ENCODE measurements around the gene LRRC8D.
"Not testable (repeated sequence)": the region's sequence is repeated elsewhere in the genome, so short reads cannot be mapped to it uniquely, and the experiment has no call there.

LRRC8D gene

GRCh38 chr1:89794406-89794805, 26.4 kb upstream of the LRRC8D start:
- ATAC-seq, result peak; percentile 83

DNA sequence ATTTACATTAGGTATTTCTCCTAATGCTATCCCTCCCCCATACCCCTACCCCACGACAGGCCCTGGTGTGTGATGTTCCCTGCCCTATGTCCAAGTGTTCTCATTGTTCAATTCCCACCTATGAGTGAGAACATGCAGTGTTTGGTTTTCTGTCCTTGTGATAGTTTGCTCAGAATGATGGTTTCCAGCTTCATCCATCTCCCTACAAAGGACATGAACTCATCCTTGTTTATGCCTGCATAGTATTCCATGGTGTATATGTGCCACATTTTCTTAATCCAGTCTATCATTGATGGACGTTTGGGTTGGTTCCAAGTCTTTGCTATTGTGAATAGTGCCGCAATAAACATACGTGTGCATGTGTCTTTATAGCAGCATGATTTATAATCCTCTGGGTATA, 25.3 kb upstream of the LRRC8D start:
- not testable (repeated sequence) for ATAC-seq

More at GRCh38 chr1:89794406-89794805, 26.4 kb upstream of the LRRC8D start:
- TF ChIP-seq ZNF70 (CRISPR knock-in tag; IDR thresholded peaks at IDR 0.05), result no peak
- TF ChIP-seq ZNF8 (CRISPR knock-in tag; IDR thresholded peaks at IDR 0.05), result no peak
- no peak for TF ChIP-seq BACH2 (CRISPR knock-in tag; IDR thresholded peaks at IDR 0.05; ENCODE audit: borderline replicate concordance)
- no peak for TF ChIP-seq ISL1 (CRISPR knock-in tag; IDR thresholded peaks at IDR 0.05)
- no peak for TF ChIP-seq RARB (CRISPR knock-in tag; IDR thresholded peaks at IDR 0.05)
- TF ChIP-seq CREB5 (CRISPR knock-in tag; IDR thresholded peaks at IDR 0.05; ENCODE audit: low read depth), result no peak
- TF ChIP-seq GLIS3 (CRISPR knock-in tag; IDR thresholded peaks at IDR 0.05), result no peak
- TF ChIP-seq TCF4 (CRISPR knock-in tag; IDR thresholded peaks at IDR 0.05; ENCODE audit: borderline replicate concordance), result no peak
- TF ChIP-seq PPARA (CRISPR knock-in tag; IDR thresholded peaks at IDR 0.05; ENCODE audit: borderline replicate concordance), result no peak
- no peak for TF ChIP-seq TOX (CRISPR knock-in tag; IDR thresholded peaks at IDR 0.05; ENCODE audit: borderline replicate concordance)

- not testable (repeated sequence) for ATAC-seq
Measured at GRCh38 chr1:89797876-89798275, 23.0 kb upstream of the LRRC8D start.

GRCh38 chr1:89799495-89799894, 21.3 kb upstream of the LRRC8D start:
- ATAC-seq, result no peak
- TF ChIP-seq ZFP30 (CRISPR knock-in tag; IDR thresholded peaks at IDR 0.05) (no peak), ZNF8 (CRISPR knock-in tag; IDR thresholded peaks at IDR 0.05) (no peak), ISL1 (CRISPR knock-in tag; IDR thresholded peaks at IDR 0.05) (no peak), BACH2 (CRISPR knock-in tag; IDR thresholded peaks at IDR 0.05; ENCODE audit: borderline replicate concordance) (no peak), PPARA (CRISPR knock-in tag; IDR thresholded peaks at IDR 0.05; ENCODE audit: borderline replicate concordance) (no peak), ZC3H10 (CRISPR knock-in tag; IDR thresholded peaks at IDR 0.05) (no peak), RARB (CRISPR knock-in tag; IDR thresholded peaks at IDR 0.05) (no peak), ZNF70 (CRISPR knock-in tag; IDR thresholded peaks at IDR 0.05) (no peak), TCF4 (CRISPR knock-in tag; IDR thresholded peaks at IDR 0.05; ENCODE audit: borderline replicate concordance) (no peak), PATZ1 (CRISPR knock-in tag; IDR thresholded peaks at IDR 0.05; ENCODE audit: borderline replicate concordance) (no peak), GLIS3 (CRISPR knock-in tag; IDR thresholded peaks at IDR 0.05) (no peak), OSR1 (CRISPR knock-in tag; IDR thresholded peaks at IDR 0.05) (no peak), SNAI2 (CRISPR knock-in tag; IDR thresholded peaks at IDR 0.05) (no peak), POU6F1 (CRISPR knock-in tag; IDR thresholded peaks at IDR 0.05; ENCODE audit: borderline replicate concordance, low read depth) (no peak), ARNTL (CRISPR knock-in tag; IDR thresholded peaks at IDR 0.05; ENCODE audit: borderline replicate concordance, low read depth) (no peak)
- TF ChIP-seq, protein P1, sequence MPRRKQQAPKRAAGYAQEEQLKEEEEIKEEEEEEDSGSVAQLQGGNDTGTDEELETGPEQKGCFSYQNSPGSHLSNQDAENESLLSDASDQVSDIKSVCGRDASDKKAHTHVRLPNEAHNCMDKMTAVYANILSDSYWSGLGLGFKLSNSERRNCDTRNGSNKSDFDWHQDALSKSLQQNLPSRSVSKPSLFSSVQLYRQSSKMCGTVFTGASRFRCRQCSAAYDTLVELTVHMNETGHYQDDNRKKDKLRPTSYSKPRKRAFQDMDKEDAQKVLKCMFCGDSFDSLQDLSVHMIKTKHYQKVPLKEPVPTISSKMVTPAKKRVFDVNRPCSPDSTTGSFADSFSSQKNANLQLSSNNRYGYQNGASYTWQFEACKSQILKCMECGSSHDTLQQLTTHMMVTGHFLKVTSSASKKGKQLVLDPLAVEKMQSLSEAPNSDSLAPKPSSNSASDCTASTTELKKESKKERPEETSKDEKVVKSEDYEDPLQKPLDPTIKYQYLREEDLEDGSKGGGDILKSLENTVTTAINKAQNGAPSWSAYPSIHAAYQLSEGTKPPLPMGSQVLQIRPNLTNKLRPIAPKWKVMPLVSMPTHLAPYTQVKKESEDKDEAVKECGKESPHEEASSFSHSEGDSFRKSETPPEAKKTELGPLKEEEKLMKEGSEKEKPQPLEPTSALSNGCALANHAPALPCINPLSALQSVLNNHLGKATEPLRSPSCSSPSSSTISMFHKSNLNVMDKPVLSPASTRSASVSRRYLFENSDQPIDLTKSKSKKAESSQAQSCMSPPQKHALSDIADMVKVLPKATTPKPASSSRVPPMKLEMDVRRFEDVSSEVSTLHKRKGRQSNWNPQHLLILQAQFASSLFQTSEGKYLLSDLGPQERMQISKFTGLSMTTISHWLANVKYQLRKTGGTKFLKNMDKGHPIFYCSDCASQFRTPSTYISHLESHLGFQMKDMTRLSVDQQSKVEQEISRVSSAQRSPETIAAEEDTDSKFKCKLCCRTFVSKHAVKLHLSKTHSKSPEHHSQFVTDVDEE (CRISPR knock-in tag; IDR thresholded peaks at IDR 0.05), result no peak

DNA sequence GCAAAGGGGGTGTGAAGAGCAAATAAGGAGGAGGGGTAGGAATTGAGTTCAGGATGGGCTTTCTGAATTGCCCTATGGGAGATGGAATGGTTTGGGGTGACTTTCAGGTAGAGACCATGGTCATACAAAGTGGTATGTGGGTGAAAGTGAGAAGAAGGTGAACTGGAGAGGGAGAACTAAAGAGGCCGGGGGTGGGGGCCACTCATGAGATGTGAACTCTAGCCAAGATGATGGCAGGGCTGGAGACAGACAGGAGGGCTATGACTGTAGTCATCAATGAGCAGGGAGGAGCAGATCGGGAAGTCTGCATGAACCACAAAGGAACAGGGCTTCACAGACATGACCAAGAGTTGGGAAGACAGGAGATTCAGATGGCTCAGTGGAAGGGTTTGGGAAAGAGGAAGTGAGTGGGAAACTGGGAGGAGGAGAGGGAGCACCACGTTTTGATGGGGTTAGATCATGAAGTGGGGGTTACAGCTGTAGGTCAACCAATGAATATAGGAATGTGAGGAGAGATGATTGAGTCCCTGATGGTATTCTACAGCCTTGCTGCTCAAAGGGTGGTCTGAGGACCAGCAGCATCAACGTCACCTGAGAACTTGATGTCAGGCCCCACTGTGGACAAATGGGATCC, 20.7 kb upstream of the LRRC8D start:
- ATAC-seq, result no peak
- TF ChIP-seq ZNF70 (CRISPR knock-in tag; IDR thresholded peaks at IDR 0.05) (no peak), ZNF8 (CRISPR knock-in tag; IDR thresholded peaks at IDR 0.05) (no peak), PPARA (CRISPR knock-in tag; IDR thresholded peaks at IDR 0.05; ENCODE audit: borderline replicate concordance) (no peak), CREB5 (CRISPR knock-in tag; IDR thresholded peaks at IDR 0.05; ENCODE audit: low read depth) (no peak), BACH2 (CRISPR knock-in tag; IDR thresholded peaks at IDR 0.05; ENCODE audit: borderline replicate concordance) (no peak), SNAI2 (CRISPR knock-in tag; IDR thresholded peaks at IDR 0.05) (no peak)

Data from SK-N-SH treated with all-trans-retinoic acid at 6 μM for 48 hours (cell line).